GM19463 (cell line): ENCODE measurements around the gene ING5.

Experiments used
- ATAC-seq: cut with Tn5 transposase; IDR thresholded peaks from one replicate; pipeline ENCODE4 v1.9.1; 2021; ENCODE audit warnings: mild to moderate bottlenecking, moderate library complexity; ENCODE audit not compliant: unreplicated experiment

Gene ING5

GRCh38 chr2:241774419-241775222 is 72.8 kb downstream of the ING5 start:
- ATAC-seq = no peak

- no peak for ATAC-seq
These were observed 73.7 kb downstream of the ING5 start for GRCh38 chr2:241775223-241776177.

DNA sequence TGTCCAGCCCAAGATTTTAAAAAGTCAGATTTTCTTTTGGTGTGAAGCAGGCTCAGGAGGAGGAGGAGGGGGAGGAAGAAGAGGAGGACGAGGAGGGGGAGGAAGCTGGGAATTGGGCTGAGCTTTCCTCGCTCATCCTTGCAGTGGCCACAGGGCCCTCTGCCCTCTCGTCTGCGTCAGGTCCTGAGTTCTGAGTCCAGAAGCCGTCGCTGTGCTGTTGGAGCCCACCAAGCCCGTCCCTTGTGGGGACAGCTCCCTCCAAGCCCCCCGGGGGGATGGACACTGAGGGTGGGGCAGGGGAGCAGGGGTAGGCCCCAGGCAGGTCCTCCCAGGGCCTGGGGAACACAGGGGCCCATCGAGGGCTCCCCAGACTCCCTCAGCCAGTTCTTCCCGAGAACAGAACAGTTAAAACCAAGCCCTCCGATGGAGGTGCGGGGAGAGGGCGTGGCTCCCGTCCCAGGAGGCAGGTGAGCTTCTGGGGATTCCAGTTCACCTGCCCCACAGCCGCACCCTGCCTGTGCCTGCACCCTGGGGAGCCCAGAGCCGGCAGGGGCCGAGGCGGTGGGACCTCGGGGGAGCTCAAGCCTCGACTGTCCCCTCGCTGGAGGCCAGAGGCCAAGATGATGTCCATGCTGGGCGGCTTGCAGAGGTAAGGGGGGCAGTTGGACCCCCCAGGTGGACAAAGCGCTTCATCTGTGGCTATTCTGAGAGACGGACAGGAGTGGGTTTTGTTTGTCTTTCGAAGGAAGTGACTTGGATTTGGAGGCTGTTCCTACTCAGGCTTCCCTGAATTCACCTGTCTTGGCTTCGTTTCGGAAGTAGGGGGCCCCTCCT is 74.7 kb downstream of the ING5 start, which contains the start of gene GAL3ST2:
Gene GAL3ST2, plus strand, starts transcription at position 487 of the 834 bp plus-strand sequence. Its CDS starts 134 bp downstream, at position 621.
- no peak for ATAC-seq

GRCh38 chr2:241777170-241777685 is 75.4 kb downstream of the ING5 start:
- ATAC-seq = no peak

DNA sequence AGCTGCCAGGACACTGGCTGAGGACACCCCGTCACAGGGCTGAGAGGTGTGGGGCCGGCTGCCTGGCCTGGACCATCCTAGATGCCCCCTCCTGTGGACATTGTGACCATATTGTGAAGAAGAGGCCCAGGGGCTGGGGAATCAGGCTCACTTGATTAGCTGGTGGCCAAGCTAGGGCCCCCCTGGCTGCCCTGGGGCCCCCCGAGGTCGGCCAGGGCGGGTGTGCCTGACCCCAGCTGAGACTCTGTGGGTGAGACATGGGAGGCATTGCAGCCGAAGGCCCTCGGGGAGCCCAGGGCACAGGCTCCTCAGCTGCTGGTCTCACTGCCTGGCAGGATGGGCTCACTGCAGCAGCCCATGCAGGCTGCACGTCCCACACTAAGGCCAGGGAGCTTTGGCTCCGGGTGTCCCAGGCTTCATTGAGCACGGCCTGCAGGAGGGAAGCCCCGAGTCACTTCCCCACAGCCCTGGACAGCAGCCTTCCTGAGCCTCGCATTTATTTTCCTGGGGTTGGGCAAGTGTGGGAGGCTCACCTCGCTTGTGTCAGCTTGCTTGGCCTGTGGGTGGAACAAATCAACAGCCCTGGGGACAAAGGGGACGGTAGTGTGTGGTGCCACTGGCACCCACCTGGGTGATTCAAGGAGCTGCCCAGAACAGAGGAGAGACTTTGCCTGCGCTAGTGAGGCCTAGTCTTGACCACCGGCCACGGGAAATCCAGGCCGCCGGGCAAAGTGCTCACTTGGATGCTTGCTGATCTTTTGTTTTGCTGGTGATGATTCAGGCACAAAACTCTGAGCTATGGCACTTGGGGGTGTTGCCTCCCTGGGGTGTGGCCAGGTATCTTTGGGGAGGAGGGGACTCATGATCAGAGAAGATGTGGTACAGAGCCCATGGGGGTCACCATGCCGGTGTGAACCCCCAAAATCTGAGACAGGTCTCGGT is 76.1 kb downstream of the ING5 start:
- no peak for ATAC-seq
